ENCODE results near the gene STOM. TPM values are rescaled to one million over a fixed set of nuclear protein-coding genes. Genes with fewer than 3 reads are reported as not detected.

STOM gene
- total RNA-seq, 2 donors from 2014 or later, result 58.7 to 110 TPM

GRCh38 chr9:121322737-121323448 is 47.2 kb downstream of the STOM start:
- peak overlapping the region; percentile 53 for H3K27ac ChIP-seq
- TF ChIP-seq, protein P1, sequence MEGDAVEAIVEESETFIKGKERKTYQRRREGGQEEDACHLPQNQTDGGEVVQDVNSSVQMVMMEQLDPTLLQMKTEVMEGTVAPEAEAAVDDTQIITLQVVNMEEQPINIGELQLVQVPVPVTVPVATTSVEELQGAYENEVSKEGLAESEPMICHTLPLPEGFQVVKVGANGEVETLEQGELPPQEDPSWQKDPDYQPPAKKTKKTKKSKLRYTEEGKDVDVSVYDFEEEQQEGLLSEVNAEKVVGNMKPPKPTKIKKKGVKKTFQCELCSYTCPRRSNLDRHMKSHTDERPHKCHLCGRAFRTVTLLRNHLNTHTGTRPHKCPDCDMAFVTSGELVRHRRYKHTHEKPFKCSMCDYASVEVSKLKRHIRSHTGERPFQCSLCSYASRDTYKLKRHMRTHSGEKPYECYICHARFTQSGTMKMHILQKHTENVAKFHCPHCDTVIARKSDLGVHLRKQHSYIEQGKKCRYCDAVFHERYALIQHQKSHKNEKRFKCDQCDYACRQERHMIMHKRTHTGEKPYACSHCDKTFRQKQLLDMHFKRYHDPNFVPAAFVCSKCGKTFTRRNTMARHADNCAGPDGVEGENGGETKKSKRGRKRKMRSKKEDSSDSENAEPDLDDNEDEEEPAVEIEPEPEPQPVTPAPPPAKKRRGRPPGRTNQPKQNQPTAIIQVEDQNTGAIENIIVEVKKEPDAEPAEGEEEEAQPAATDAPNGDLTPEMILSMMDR (IDR thresholded peaks at IDR 0.05), result no peak
- H3K9me3 ChIP-seq, result no peaks in the 10 kb centered on the region
- intact Hi-C loops (cut with DNase I), result loop anchor here (5.0 kb wide), 1 partner anchor 46 kb away; no protein-coding TSS in a partner anchor
- H3K27me3 ChIP-seq, result no peaks in the 10 kb centered on the region
- H3K36me3 ChIP-seq, result peaks cover 12% of the 10 kb centered on the region
- H3K9ac ChIP-seq (ENCODE audit: low read depth in 2 of 2, low read length in 2 of 2), result no peak overlapping the region
- no peak overlapping the region for H3K4me3 ChIP-seq
- DNase-seq, result no peak
- no peaks in the 10 kb centered on the region for H3K4me1 ChIP-seq

DNA sequence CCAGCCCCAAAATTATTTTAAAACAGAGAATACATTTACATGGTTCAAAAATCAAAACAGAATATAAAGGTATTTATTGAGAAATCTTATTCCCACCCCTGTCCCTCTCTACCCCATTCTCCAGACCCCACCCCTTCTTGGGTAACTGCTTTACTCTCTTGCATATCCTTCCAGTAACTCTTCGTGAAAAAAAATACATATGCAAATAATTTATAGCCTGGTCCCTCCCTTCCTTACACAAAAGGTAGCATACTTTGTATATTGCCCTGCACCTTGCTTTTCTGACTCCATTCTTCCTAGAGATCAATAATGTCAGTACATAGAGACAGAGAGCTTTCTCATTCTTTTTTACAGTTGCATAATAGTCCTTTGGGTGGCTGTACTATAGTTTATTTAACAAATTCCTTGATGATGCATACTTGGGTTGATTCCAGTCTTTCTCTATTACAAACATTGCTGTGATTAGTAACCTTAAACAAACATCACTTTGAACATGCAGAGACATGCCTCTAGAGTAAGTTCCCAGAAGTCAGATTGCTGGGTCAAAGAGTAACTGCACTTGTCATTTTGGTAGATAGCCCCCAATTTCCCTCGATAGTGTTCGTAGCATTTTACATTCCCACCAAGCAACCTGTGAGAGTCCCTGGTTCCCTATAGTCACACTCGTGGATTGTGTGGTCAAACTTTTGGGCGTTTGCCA is 47.9 kb downstream of the STOM start:
- no peaks in the 10 kb centered on the region for H3K4me1 ChIP-seq
- intact Hi-C loops (cut with DNase I), result loop anchor here (5.0 kb wide), 1 partner anchor 45 kb away; no protein-coding TSS in a partner anchor
- H3K4me3 ChIP-seq, result no peak overlapping the region
- H3K27ac ChIP-seq, result peak overlapping the region; percentile 53
- TF ChIP-seq, protein P1 (IDR thresholded peaks at IDR 0.05), result no peak
- peaks cover 10% of the 10 kb centered on the region for H3K36me3 ChIP-seq
- no peaks in the 10 kb centered on the region for H3K9me3 ChIP-seq
- no peaks in the 10 kb centered on the region for H3K27me3 ChIP-seq
- DNase-seq, result no peak
- no peak overlapping the region for H3K9ac ChIP-seq (ENCODE audit: low read depth in 2 of 2, low read length in 2 of 2)

GRCh38 chr9:121321016-121321503 is 49.0 kb downstream of the STOM start:
- H3K36me3 ChIP-seq, result peaks cover 13% of the 10 kb centered on the region
- no peak for DNase-seq
- intact Hi-C loops (cut with DNase I), result loop anchor here (2.0 to 5.0 kb wide), 2 partner anchors 44 to 56 kb away; no protein-coding TSS in a partner anchor
- peak overlapping the region; percentile 51 for H3K27ac ChIP-seq
- H3K9ac ChIP-seq (ENCODE audit: low read depth in 2 of 2, low read length in 2 of 2), result peak overlapping the region in 1 of 2 donors; percentile 5
- H3K4me1 ChIP-seq, result no peaks in the 10 kb centered on the region
- no peaks in the 10 kb centered on the region for H3K9me3 ChIP-seq
- no peaks in the 10 kb centered on the region for H3K27me3 ChIP-seq
- TF ChIP-seq, protein P1 (IDR thresholded peaks at IDR 0.05), result no peak
- no peak overlapping the region for H3K4me3 ChIP-seq

- Histone ChIP-seq H3K9ac (ENCODE audit: low read depth in 2 of 2, low read length in 2 of 2) (no peak overlapping the region), H3K9me3 (no peaks in the 10 kb centered on the region), H3K27ac (no peak overlapping the region), H3K4me1 (no peaks in the 10 kb centered on the region), H3K27me3 (no peaks in the 10 kb centered on the region), H3K36me3 (peaks cover 12% of the 10 kb centered on the region), H3K4me3 (no peak overlapping the region)
- DNase-seq, result no peak
- intact Hi-C loops (cut with DNase I), result loop anchor here (2.0 to 5.0 kb wide), 2 partner anchors 79 to 107 kb away; no protein-coding TSS in a partner anchor
- TF ChIP-seq, protein P1 (IDR thresholded peaks at IDR 0.05), result no peak
These were observed 50.7 kb downstream of the STOM start for GRCh38 chr9:121319383-121319780.

- Histone ChIP-seq H3K36me3 (peaks cover 6% of the 10 kb centered on the region), H3K4me1 (no peaks in the 10 kb centered on the region)
These were observed 51.2 kb downstream of the STOM start for GRCh38 chr9:121318631-121319382.

More at GRCh38 chr9:121318631-121319382, 51.2 kb downstream of the STOM start:
- no peak for DNase-seq
- H3K9me3 ChIP-seq, result no peaks in the 10 kb centered on the region
- no peaks in the 10 kb centered on the region for H3K27me3 ChIP-seq
- H3K27ac ChIP-seq, result no peak overlapping the region
- no peak overlapping the region for H3K9ac ChIP-seq (ENCODE audit: low read depth in 2 of 2, low read length in 2 of 2)
- intact Hi-C loops (cut with DNase I), result loop anchor here (2.0 to 5.0 kb wide), 2 partner anchors 80 to 107 kb away; no protein-coding TSS in a partner anchor
- TF ChIP-seq, protein P1 (IDR thresholded peaks at IDR 0.05), result no peak
- no peak overlapping the region for H3K4me3 ChIP-seq
